ENCODE results near the gene OPN1MW. TPM values are rescaled to one million over a fixed set of nuclear protein-coding genes. Genes with fewer than 3 reads are reported as not detected.
A peak's percentile ranks its signal among the peaks of the same experiment; 100 is the strongest.
"Not testable (repeated sequence)": the region's sequence is repeated elsewhere in the genome, so short reads cannot be mapped to it uniquely, and the experiment has no call there.

The OPN1MW gene
- total RNA-seq = not detected
- not detected for total RNA-seq (2013)
- total RNA-seq = 0 reads per million in 29 experiments

DNA sequence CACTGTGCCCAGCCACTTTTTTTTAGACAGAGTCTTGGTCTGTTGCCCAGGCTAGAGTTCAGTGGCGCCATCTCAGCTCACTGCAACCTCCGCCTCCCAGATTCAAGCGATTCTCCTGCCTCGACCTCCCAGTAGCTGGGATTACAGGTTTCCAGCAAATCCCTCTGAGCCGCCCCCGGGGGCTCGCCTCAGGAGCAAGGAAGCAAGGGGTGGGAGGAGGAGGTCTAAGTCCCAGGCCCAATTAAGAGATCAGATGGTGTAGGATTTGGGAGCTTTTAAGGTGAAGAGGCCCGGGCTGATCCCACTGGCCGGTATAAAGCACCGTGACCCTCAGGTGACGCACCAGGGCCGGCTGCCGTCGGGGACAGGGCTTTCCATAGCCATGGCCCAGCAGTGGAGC is at the start of gene OPN1MW:
Gene OPN1MW (plus strand): TSS at position 301 of the 400 bp plus-strand sequence. CDS start 82 bp downstream, at position 383.
- CTCF ChIA-PET; H3K27me3 Mint-ChIP-seq; POLR2A ChIA-PET; H3K27ac Mint-ChIP-seq; H3K4me1 ChIP-seq (ENCODE audit: control insufficient read depth in 1 of 2, extremely low read depth in 1 of 2, insufficient read depth in 2 of 2, low read length in 2 of 2); H3K4me3 ChIP-seq (ENCODE audit: control insufficient read depth in 1 of 2, extremely low read depth in 1 of 2, low read length in 1 of 2); DNase-seq; H3K4me3 Mint-ChIP-seq; ATAC-seq (replicated peaks in 1 of 4); H3K36me3 ChIP-seq (ENCODE audit: control insufficient read depth in 2 of 2, extremely low read depth in 1 of 2, insufficient read depth in 1 of 2, low read length in 1 of 2); H3K4me1 Mint-ChIP-seq; H3K9me3 ChIP-seq; H3K9me3 Mint-ChIP-seq; H3K36me3 Mint-ChIP-seq; H3K27ac ChIP-seq (ENCODE audit: low read length); H3K27me3 ChIP-seq (replicated peaks in 1 of 2; ENCODE audit: control insufficient read depth in 2 of 2, extremely low read depth in 1 of 2, insufficient read depth in 2 of 2, low read length in 1 of 2): not testable (repeated sequence)
- no CpG with 5 or more reads among the region's 14 CpGs for WGBS (ENCODE audit: insufficient coverage)

DNA sequence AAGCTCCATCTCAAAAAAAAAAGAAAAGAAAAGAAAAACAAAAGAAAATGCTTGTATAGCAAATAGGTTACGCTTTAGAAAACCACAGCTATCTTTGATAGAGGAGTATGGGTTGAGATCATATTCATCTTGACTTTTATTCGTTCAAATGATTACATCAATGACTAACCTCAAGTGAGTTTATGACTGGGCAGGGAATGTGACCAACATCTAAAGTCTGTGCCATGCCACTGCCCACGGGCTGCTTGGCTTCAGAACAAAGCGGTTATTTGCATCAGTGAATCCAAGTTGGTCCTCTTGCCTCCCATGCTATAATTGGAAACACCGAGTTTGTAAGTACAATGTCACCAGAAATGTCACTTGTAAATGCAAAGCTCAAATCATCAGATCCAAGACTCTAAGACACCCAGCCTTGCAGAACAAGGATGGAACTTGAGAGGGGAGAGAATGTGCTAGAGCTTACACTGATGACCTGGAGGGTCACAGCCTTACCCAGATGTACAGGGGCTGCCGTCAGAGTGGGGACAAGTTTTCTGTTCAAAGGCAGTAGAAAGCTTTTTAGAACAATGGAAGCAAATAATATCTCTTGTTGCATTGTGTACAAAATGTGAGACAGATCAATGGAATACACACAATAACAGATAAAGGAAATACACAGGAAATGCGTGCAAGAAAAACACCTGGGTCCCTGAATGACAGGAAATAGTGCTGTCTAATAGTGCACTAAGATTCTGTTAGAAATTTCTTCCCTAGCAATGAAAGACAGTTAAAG is 46.8 kb upstream of the OPN1MW start:
- Mint-ChIP-seq H3K4me1 (peaks cover 27 to 37% (median 31%) of the 10 kb centered on the region in 3 donors), H3K27ac (peak overlapping the region; percentile 86 to 96), H3K27me3 (peaks cover 0 to 8% of the 10 kb centered on the region in 2 donors), H3K36me3 (no peaks in the 10 kb centered on the region), H3K9me3 (no peaks in the 10 kb centered on the region), H3K4me3 (peak overlapping the region; percentile 69 to 77 (median 75))
- POLR2A ChIA-PET = interaction anchor here in 1 of 2 donors (0.6 to 1.2 kb wide), 4 partner anchors 39 to 174 kb away, joined by 3 to 7 read pairs (median 4); no protein-coding TSS in a partner anchor
- 60% methylated on average over 1 of the region's 7 CpGs for WGBS (ENCODE audit: insufficient coverage)
- CTCF ChIA-PET = interaction anchor here in 1 of 2 donors (1.0 to 1.1 kb wide), 2 partner anchors 43 to 116 kb away, joined by 3 read pairs; partner anchors contain the start of gene IRAK1
- peak in 3 of 4 experiments; percentile 47 to 75 (median 61) for ATAC-seq (replicated peaks in 1 of 4)
- Histone ChIP-seq H3K4me3 (ENCODE audit: control insufficient read depth in 1 of 2, extremely low read depth in 1 of 2, low read length in 1 of 2) (no peak overlapping the region), H3K27me3 (replicated peaks in 1 of 2; ENCODE audit: control insufficient read depth in 2 of 2, extremely low read depth in 1 of 2, insufficient read depth in 2 of 2, low read length in 1 of 2) (no peaks in the 10 kb centered on the region), H3K9me3 (no peaks in the 10 kb centered on the region), H3K27ac (ENCODE audit: low read length) (peak overlapping the region; percentile 94), H3K4me1 (ENCODE audit: control insufficient read depth in 1 of 2, extremely low read depth in 1 of 2, insufficient read depth in 2 of 2, low read length in 2 of 2) (peaks cover 4 to 31% of the 10 kb centered on the region in 2 experiments), H3K36me3 (ENCODE audit: control insufficient read depth in 2 of 2, extremely low read depth in 1 of 2, insufficient read depth in 1 of 2, low read length in 1 of 2) (no peaks in the 10 kb centered on the region)
- peak in 17 of 35 experiments; percentile 1 to 63 (median 14) for DNase-seq

- DNase-seq = peak; percentile 42 to 82 (median 64)
- Histone ChIP-seq H3K36me3 (ENCODE audit: control insufficient read depth in 2 of 2, extremely low read depth in 1 of 2, insufficient read depth in 1 of 2, low read length in 1 of 2) (no peaks in the 10 kb centered on the region), H3K27ac (ENCODE audit: low read length) (peak overlapping the region; percentile 94), H3K9me3 (no peaks in the 10 kb centered on the region), H3K27me3 (replicated peaks in 1 of 2; ENCODE audit: control insufficient read depth in 2 of 2, extremely low read depth in 1 of 2, insufficient read depth in 2 of 2, low read length in 1 of 2) (no peaks in the 10 kb centered on the region), H3K4me3 (ENCODE audit: control insufficient read depth in 1 of 2, extremely low read depth in 1 of 2, low read length in 1 of 2) (peak overlapping the region in 1 of 2 donors; percentile 39), H3K4me1 (ENCODE audit: control insufficient read depth in 1 of 2, extremely low read depth in 1 of 2, insufficient read depth in 2 of 2, low read length in 2 of 2) (peaks cover 4 to 31% of the 10 kb centered on the region in 2 experiments)
- Mint-ChIP-seq H3K9me3 (no peaks in the 10 kb centered on the region), H3K4me3 (peak overlapping the region; percentile 69 to 77 (median 75)), H3K36me3 (no peaks in the 10 kb centered on the region), H3K27ac (peak overlapping the region; percentile 86 to 96), H3K27me3 (peaks cover 0 to 8% of the 10 kb centered on the region in 2 donors), H3K4me1 (peaks cover 27 to 37% (median 31%) of the 10 kb centered on the region in 3 donors)
- POLR2A ChIA-PET = interaction anchor here in 1 of 2 donors (0.6 kb wide), 1 partner anchor 263 kb away, joined by 3 read pairs; no protein-coding TSS in a partner anchor
- WGBS (ENCODE audit: insufficient coverage) = 0% methylated on average over 25 of the region's 44 CpGs
- ATAC-seq (replicated peaks in 1 of 4) = peak; percentile 71 to 83 (median 74)
- CTCF ChIA-PET = interaction anchor here in 1 of 2 donors (0.7 to 1.1 kb wide), 3 partner anchors 11 to 581 kb away, joined by 3 to 4 read pairs (median 3); no protein-coding TSS in a partner anchor
Observed at GRCh38 chrX:154136627-154137161, 45.7 kb upstream of the OPN1MW start.

- peak overlapping the region in 1 of 2 donors; percentile 57 for H3K27ac Mint-ChIP-seq
- Histone ChIP-seq H3K36me3 (ENCODE audit: control insufficient read depth in 2 of 2, extremely low read depth in 1 of 2, insufficient read depth in 1 of 2, low read length in 1 of 2) (no peaks in the 10 kb centered on the region), H3K27me3 (replicated peaks in 1 of 2; ENCODE audit: control insufficient read depth in 2 of 2, extremely low read depth in 1 of 2, insufficient read depth in 2 of 2, low read length in 1 of 2) (no peaks in the 10 kb centered on the region), H3K4me3 (ENCODE audit: control insufficient read depth in 1 of 2, extremely low read depth in 1 of 2, low read length in 1 of 2) (no peak overlapping the region), H3K27ac (ENCODE audit: low read length) (no peak overlapping the region), H3K4me1 (ENCODE audit: control insufficient read depth in 1 of 2, extremely low read depth in 1 of 2, insufficient read depth in 2 of 2, low read length in 2 of 2) (peaks cover 4 to 31% of the 10 kb centered on the region in 2 experiments), H3K9me3 (no peaks in the 10 kb centered on the region)
- peaks cover 27 to 37% (median 31%) of the 10 kb centered on the region in 3 donors for H3K4me1 Mint-ChIP-seq
- no peak for ATAC-seq (replicated peaks in 1 of 4)
- peaks cover 0 to 8% of the 10 kb centered on the region in 2 donors for H3K27me3 Mint-ChIP-seq
- ChIA-PET POLR2A (no interaction called here), CTCF (no interaction called here)
- 92% methylated on average over 8 of the region's 10 CpGs for WGBS (ENCODE audit: insufficient coverage)
- no peaks in the 10 kb centered on the region for H3K36me3 Mint-ChIP-seq
- no peaks in the 10 kb centered on the region for H3K9me3 Mint-ChIP-seq
- DNase-seq = no peak
- no peak overlapping the region for H3K4me3 Mint-ChIP-seq
Observed at GRCh38 chrX:154138857-154139256, 43.5 kb upstream of the OPN1MW start.

DNA sequence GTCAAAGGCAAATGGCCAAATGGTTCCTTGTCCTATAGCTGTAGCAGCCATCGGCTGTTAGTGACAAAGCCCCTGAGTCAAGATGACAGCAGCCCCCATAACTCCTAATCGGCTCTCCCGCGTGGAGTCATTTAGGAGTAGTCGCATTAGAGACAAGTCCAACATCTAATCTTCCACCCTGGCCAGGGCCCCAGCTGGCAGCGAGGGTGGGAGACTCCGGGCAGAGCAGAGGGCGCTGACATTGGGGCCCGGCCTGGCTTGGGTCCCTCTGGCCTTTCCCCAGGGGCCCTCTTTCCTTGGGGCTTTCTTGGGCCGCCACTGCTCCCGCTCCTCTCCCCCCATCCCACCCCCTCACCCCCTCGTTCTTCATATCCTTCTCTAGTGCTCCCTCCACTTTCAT is 42.2 kb upstream of the OPN1MW start:
- H3K27ac Mint-ChIP-seq = no peak overlapping the region
- H3K9me3 ChIP-seq = no peaks in the 10 kb centered on the region
- no peak overlapping the region for H3K4me3 ChIP-seq (ENCODE audit: control insufficient read depth in 1 of 2, extremely low read depth in 1 of 2, low read length in 1 of 2)
- 80% methylated on average over 1 of the region's 12 CpGs for WGBS (ENCODE audit: insufficient coverage)
- no peaks in the 10 kb centered on the region for H3K27me3 ChIP-seq (replicated peaks in 1 of 2; ENCODE audit: control insufficient read depth in 2 of 2, extremely low read depth in 1 of 2, insufficient read depth in 2 of 2, low read length in 1 of 2)
- no peaks in the 10 kb centered on the region for H3K36me3 Mint-ChIP-seq
- no peak overlapping the region for H3K27ac ChIP-seq (ENCODE audit: low read length)
- no peaks in the 10 kb centered on the region for H3K36me3 ChIP-seq (ENCODE audit: control insufficient read depth in 2 of 2, extremely low read depth in 1 of 2, insufficient read depth in 1 of 2, low read length in 1 of 2)
- H3K4me3 Mint-ChIP-seq = no peak overlapping the region
- DNase-seq (no peak), ATAC-seq (replicated peaks in 1 of 4) (no peak)
- H3K4me1 Mint-ChIP-seq = peaks cover 23 to 28% (median 25%) of the 10 kb centered on the region in 3 donors
- ChIA-PET POLR2A (no interaction called here), CTCF (no interaction called here)
- peaks cover 4 to 28% of the 10 kb centered on the region in 2 experiments for H3K4me1 ChIP-seq (ENCODE audit: control insufficient read depth in 1 of 2, extremely low read depth in 1 of 2, insufficient read depth in 2 of 2, low read length in 2 of 2)
- peaks cover 0 to 8% of the 10 kb centered on the region in 2 donors for H3K27me3 Mint-ChIP-seq
- H3K9me3 Mint-ChIP-seq = no peaks in the 10 kb centered on the region

DNA sequence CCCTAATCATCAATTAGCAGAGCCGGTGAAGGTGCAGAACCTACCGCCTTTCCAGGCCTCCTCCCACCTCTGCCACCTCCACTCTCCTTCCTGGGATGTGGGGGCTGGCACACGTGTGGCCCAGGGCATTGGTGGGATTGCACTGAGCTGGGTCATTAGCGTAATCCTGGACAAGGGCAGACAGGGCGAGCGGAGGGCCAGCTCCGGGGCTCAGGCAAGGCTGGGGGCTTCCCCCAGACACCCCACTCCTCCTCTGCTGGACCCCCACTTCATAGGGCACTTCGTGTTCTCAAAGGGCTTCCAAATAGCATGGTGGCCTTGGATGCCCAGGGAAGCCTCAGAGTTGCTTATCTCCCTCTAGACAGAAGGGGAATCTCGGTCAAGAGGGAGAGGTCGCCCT is 41.7 kb upstream of the OPN1MW start:
- ChIA-PET CTCF (no interaction called here), POLR2A (no interaction called here)
- H3K4me3 Mint-ChIP-seq = no peak overlapping the region
- Histone ChIP-seq H3K4me3 (ENCODE audit: control insufficient read depth in 1 of 2, extremely low read depth in 1 of 2, low read length in 1 of 2) (no peak overlapping the region), H3K9me3 (no peaks in the 10 kb centered on the region), H3K36me3 (ENCODE audit: control insufficient read depth in 2 of 2, extremely low read depth in 1 of 2, insufficient read depth in 1 of 2, low read length in 1 of 2) (no peaks in the 10 kb centered on the region), H3K27me3 (replicated peaks in 1 of 2; ENCODE audit: control insufficient read depth in 2 of 2, extremely low read depth in 1 of 2, insufficient read depth in 2 of 2, low read length in 1 of 2) (no peaks in the 10 kb centered on the region), H3K27ac (ENCODE audit: low read length) (no peak overlapping the region), H3K4me1 (ENCODE audit: control insufficient read depth in 1 of 2, extremely low read depth in 1 of 2, insufficient read depth in 2 of 2, low read length in 2 of 2) (peaks cover 4 to 22% of the 10 kb centered on the region in 2 experiments)
- H3K36me3 Mint-ChIP-seq = no peaks in the 10 kb centered on the region
- DNase-seq (no peak), ATAC-seq (replicated peaks in 1 of 4) (no peak)
- H3K27me3 Mint-ChIP-seq = peaks cover 0 to 6% of the 10 kb centered on the region in 2 donors
- no peaks in the 10 kb centered on the region for H3K9me3 Mint-ChIP-seq
- WGBS (ENCODE audit: insufficient coverage) = 97% methylated on average over 4 of the region's 10 CpGs
- no peak overlapping the region for H3K27ac Mint-ChIP-seq
- H3K4me1 Mint-ChIP-seq = peaks cover 18 to 23% (median 20%) of the 10 kb centered on the region in 3 donors
